Nephron (organoid): ENCODE data around the gene CACNG8.
A peak's percentile ranks its signal among the peaks of the same experiment; 100 is the strongest.

ENCODE experiments used
- H3K27ac Mint-ChIP-seq, 3 experiments: 2 replicates each; pipeline ENCODE4 v1.8.0; 2020; ENCODE audit warnings: mixed read lengths in 3 of 3, mild to moderate bottlenecking in 2 of 3, moderate library complexity in 1 of 3
- H3K27me3 Mint-ChIP-seq: 2 replicates; pipeline ENCODE4 v1.8.0; 2021; ENCODE audit warnings: low read depth, mild to moderate bottlenecking, moderate library complexity, mixed read lengths
- H3K36me3 Mint-ChIP-seq: 2 replicates; pipeline ENCODE4 v1.8.0; 2020; ENCODE audit warnings: low read depth, mixed read lengths
- H3K4me1 Mint-ChIP-seq: 2 replicates; pipeline ENCODE4 v1.8.0; 2020; ENCODE audit warnings: mixed read lengths
- H3K4me3 Mint-ChIP-seq, 3 experiments: 2 replicates each; pipeline ENCODE4 v1.8.0; 2020; ENCODE audit warnings: mild to moderate bottlenecking in 3 of 3, mixed read lengths in 3 of 3, moderate library complexity in 2 of 3
- H3K9me3 Mint-ChIP-seq: 2 replicates; pipeline ENCODE4 v1.8.0; 2020; ENCODE audit warnings: mixed read lengths
- CTCF ChIP-seq, 3 experiments: fragments of 200-600 bp; sonication (generic); IDR thresholded peaks; one replicate each; pipeline ENCODE4 v1.5.0; 2021; ENCODE audit warnings: antibody characterized with exemption in 3 of 3; ENCODE audit not compliant: unreplicated experiment in 3 of 3

Gene CACNG8

DNA sequence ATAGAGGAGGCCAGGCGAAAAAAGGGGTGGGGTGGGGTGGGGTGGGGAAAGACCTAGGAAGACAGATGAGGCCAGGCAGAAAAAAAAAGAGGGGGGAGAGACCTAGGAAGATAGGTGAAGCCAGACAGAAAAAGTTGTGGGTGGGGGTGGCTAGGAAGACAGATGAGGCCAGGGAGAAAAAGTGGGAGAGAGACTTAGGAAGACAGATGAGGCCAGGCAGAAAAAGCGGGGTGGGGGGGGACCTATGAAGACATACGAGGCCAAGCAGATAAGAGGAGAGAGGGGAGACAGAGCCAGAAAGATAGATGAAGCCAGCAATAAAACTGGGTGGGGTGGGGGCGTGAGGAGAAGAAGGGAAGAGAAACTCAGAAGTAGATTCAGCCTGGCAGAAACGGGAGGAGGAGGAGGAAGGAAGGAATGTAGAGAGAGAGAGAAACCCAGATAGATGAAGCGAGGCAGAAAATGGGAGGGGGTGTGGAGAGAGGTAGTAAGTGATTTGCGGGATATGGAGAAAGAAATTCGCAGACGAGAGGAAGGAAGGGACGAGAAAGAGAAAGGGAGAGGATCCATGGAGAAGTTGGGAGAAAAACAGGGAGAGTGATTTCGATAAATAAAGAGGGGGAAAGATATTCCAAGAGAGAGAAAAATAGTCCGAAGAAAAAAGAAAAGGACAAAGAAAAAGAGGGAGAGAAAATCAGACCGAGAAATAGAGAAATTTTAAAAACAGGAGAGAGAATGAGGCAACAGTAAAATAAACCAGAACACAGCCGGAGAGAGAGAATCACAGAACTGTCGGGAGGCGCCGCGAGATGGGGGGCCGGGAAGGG, 16.5 kb downstream of the CACNG8 start:
- Mint-ChIP-seq H3K27me3 (peaks cover 43% of the 10 kb centered on the region), H3K4me1 (peaks cover 23% of the 10 kb centered on the region), H3K36me3 (no peaks in the 10 kb centered on the region), H3K27ac (peak overlapping the region; percentile 39 to 79 (median 67)), H3K4me3 (peak overlapping the region; percentile 81 to 85 (median 84)), H3K9me3 (peaks cover 3% of the 10 kb centered on the region)
- TF ChIP-seq CTCF (IDR thresholded peaks at IDR 0.05; ENCODE audit: unreplicated experiment in 3 of 3), result no peak

DNA sequence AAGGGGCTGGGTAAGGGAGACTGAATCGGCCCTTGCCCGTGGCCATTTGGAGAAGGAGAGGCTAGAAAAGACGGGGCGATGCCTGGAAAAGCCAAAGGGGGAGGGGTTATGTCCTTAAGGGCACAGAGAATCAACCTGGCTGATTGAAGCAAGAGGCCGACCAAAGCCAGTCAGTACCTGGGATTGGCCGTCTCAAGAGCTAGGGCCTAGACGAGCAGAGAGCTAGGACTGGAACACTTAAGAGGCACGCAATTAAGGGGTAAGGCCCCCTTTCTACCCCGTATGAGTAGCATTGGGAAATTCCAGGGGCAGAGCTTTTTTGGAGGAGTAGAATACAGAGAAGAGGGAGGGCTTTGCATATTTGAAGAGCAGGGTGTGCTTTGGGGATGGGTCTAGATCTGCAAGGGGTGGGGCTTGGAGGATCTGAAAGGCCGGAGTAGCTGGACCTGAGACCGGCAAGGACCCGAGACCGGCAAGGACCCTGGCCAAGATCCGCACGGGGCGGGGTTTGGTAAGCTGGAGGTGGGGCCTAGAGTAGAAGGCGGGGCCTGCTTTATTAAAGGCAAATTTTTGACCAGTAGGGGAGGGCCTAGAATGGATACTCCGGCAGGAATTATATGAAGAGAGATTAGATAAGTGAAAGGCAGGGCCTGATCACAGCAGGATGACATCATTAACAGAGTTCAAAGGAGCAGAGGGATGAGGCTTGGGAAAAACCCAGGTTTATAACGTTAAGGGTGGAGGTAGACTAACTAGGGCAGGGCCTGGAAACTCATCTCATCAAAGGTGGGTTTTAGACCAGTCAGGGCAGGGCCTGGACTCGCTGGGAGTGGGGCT, 18.0 kb downstream of the CACNG8 start:
- H3K4me3 Mint-ChIP-seq, result peak overlapping the region; percentile 81 to 85 (median 84)
- peaks cover 3% of the 10 kb centered on the region for H3K9me3 Mint-ChIP-seq
- no peak for TF ChIP-seq CTCF (IDR thresholded peaks at IDR 0.05; ENCODE audit: unreplicated experiment in 3 of 3)
- H3K27me3 Mint-ChIP-seq, result peaks cover 43% of the 10 kb centered on the region
- H3K36me3 Mint-ChIP-seq, result no peaks in the 10 kb centered on the region
- H3K27ac Mint-ChIP-seq, result peak overlapping the region; percentile 53 to 76 (median 54)
- peaks cover 23% of the 10 kb centered on the region for H3K4me1 Mint-ChIP-seq

DNA sequence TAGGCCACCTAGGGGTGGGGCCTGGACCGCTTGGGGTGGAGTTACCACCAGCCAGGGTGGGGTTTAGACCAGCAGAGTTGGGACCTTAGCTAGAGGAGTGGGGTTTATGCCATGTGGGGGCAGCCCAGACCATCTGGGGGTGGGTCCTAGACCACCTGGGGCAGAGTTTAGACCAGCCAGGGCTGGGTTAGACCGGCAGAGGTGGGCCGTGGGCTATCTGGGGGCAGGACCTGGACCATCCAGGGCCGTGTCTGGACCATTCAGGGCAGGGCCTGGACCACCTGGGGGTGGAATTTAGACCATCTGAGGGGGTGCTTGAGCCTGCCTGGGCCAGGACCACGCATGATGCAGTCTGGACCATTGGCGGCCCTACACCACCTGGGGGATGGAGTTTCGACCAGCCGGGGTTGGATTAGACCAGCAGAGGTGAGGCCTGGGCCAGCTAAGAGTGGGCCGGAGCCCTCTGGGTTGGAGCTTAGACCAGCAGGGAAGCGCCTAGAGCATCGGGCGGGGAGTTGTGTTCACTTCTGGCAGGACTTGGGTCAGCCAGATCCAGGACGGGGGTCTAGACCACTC, 18.7 kb downstream of the CACNG8 start:
- H3K9me3 Mint-ChIP-seq, result peaks cover 3% of the 10 kb centered on the region
- peaks cover 23% of the 10 kb centered on the region for H3K4me1 Mint-ChIP-seq
- H3K27me3 Mint-ChIP-seq, result peaks cover 42% of the 10 kb centered on the region
- no peak for TF ChIP-seq CTCF (IDR thresholded peaks at IDR 0.05; ENCODE audit: unreplicated experiment in 3 of 3)
- no peaks in the 10 kb centered on the region for H3K36me3 Mint-ChIP-seq
- H3K4me3 Mint-ChIP-seq, result peak overlapping the region; percentile 81 to 85 (median 84)
- peak overlapping the region in 1 of 3 experiments; percentile 54 for H3K27ac Mint-ChIP-seq

DNA sequence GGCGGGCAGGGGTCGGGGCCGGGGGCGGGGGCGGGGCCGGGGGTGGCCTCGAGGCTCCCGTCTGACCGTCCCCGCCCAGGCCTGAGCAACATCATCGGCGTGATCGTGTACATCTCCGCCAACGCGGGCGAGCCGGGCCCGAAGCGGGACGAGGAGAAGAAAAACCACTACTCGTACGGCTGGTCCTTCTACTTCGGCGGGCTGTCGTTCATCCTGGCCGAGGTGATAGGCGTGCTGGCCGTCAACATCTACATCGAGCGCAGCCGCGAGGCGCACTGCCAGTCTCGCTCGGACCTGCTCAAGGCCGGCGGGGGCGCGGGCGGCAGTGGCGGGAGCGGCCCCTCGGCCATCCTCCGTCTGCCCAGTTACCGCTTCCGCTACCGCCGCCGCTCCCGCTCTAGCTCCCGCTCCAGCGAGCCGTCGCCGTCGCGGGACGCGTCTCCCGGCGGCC, 19.3 kb downstream of the CACNG8 start:
- Mint-ChIP-seq H3K4me3 (no peak overlapping the region), H3K27me3 (peaks cover 40% of the 10 kb centered on the region), H3K27ac (no peak overlapping the region), H3K9me3 (peaks cover 3% of the 10 kb centered on the region), H3K4me1 (peaks cover 23% of the 10 kb centered on the region), H3K36me3 (no peaks in the 10 kb centered on the region)
- TF ChIP-seq CTCF (IDR thresholded peaks at IDR 0.05; ENCODE audit: unreplicated experiment in 3 of 3), result no peak

DNA sequence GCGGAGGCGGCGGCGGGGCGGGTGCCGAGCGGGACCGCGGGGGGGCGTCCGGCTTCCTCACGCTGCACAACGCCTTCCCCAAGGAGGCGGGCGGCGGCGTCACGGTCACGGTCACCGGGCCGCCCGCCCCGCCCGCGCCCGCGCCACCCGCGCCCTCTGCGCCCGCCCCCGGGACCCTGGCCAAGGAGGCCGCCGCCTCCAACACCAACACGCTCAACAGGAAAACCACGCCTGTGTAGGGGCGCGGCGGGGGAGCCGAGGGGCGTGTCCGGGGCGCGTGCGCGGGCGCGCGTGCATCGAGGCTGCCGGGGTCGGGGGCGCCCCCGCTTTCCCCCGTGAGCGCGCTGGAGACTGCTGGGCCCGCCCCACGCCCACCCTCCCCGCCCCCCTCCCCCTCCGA, 19.9 kb downstream of the CACNG8 start:
- TF ChIP-seq CTCF (IDR thresholded peaks at IDR 0.05; ENCODE audit: unreplicated experiment in 3 of 3), result no peak
- Mint-ChIP-seq H3K27me3 (peaks cover 36% of the 10 kb centered on the region), H3K4me3 (no peak overlapping the region), H3K36me3 (no peaks in the 10 kb centered on the region), H3K9me3 (peaks cover 3% of the 10 kb centered on the region), H3K4me1 (peaks cover 23% of the 10 kb centered on the region), H3K27ac (no peak overlapping the region)
